Kidney (tissue), 14 donors: Measurements from ENCODE around the gene FLRT1. TPM values are rescaled to one million over a fixed set of nuclear protein-coding genes. Genes with fewer than 3 reads are reported as not detected.

Experiments used
- DNase-seq, 5 donors: peaks; one replicate each; pipeline ENCODE4 v3.0.0-alpha.2; 2013 to 2020
- FAIRE-seq: peaks from 2 replicates; lab custom pipeline; 2012; peaks lifted over from hg19 to GRCh38; lab: Jason Lieb, UNC
- H3K27ac ChIP-seq, 2 donors: one replicate each; pipeline ENCODE4 v1.7.0; 2013; ENCODE audit warnings: low read depth in 2 of 2, low read length in 2 of 2, inconsistent platforms in 1 of 2
- H3K27me3 ChIP-seq: one replicate; pipeline ENCODE4 v1.7.1; 2013; ENCODE audit warnings: low read length, inconsistent platforms; ENCODE audit not compliant: control insufficient read depth, insufficient read depth
- H3K36me3 ChIP-seq, 3 donors: one replicate each; pipeline versions ENCODE4 v1.7.0 to v1.7.1; 2013; ENCODE audit warnings: low read length in 3 of 3, control low read depth in 1 of 3, inconsistent platforms in 1 of 3; ENCODE audit not compliant: insufficient read depth in 3 of 3, control insufficient read depth in 2 of 3
- H3K4me1 ChIP-seq, 3 donors: one replicate each; pipeline versions ENCODE4 v1.7.0 to v1.7.1; 2013; ENCODE audit warnings: low read length in 3 of 3, inconsistent platforms in 1 of 3, low read depth in 1 of 3; ENCODE audit not compliant: control insufficient read depth in 2 of 3, insufficient read depth in 2 of 3
- H3K4me3 ChIP-seq, 3 donors: one replicate each; pipeline versions ENCODE4 v1.7.0 to v1.8.1; 2013; ENCODE audit warnings: low read length in 3 of 3, control low read depth in 1 of 3, inconsistent platforms in 1 of 3
- H3K9ac ChIP-seq, 3 donors: one replicate each; pipeline versions ENCODE4 v1.7.0 to v1.7.1; 2013; ENCODE audit warnings: low read length in 3 of 3, control low read depth in 1 of 3, inconsistent platforms in 1 of 3
- H3K9me3 ChIP-seq, 3 donors: one replicate each; pipeline versions ENCODE4 v1.7.0 to v1.7.1; 2013; ENCODE audit warnings: low read length in 3 of 3, control low read depth in 1 of 3, inconsistent platforms in 1 of 3; ENCODE audit not compliant: control insufficient read depth in 2 of 3, insufficient read depth in 1 of 3
- intact Hi-C: fragments of 100-400 bp; cut with DNase I; formaldehyde crosslinking; loops from one replicate; pipeline ENCODE4 v1.11.1; 2022
- polyA plus RNA-seq: library from polyadenylated mRNA; stranded (reverse); fragments of 350-450 nt; fragmentation: Illumina TruSeq; extraction: RNeasy Lipid Tissue Mini Kit (QIAGEN cat#74804); gene quantifications from one replicate; pipeline ENCODE4 v1.2.3, GENCODE V29; 2014; ENCODE audit warnings: low read depth, low replicate concordance; ENCODE audit not compliant: insufficient read depth
- total RNA-seq: library from RNA; stranded (reverse); fragmentation: NEBNext Ultra II Directional; extraction: Animal tissue kit (Norgen Biotek cat#: 25700); gene quantifications from one replicate; pipeline ENCODE4 v1.2.1, GENCODE V29; 2021
- TF ChIP-seq, protein P1 (sequence below): IDR thresholded peaks from 3 replicates; pipeline ENCODE4 v1.5.1; 2012; ENCODE audit warnings: mild to moderate bottlenecking, moderate library complexity, borderline replicate concordance; ENCODE audit not compliant: insufficient read depth; ENCODE audit errors: extremely low read depth
- donor health status: control.
- donor health status: control.
- donor health status: control.
- donor health status: control.
- donor health status: control.
- donor health status: DM: yes; HTN: yes; CAD: no.
- donor health status: Normal renal cell carcinoma (clear cell type).

Gene FLRT1
- total and polyA plus RNA-seq, 2 donors from 2014 or later, result 0.66 to 1.5 TPM

DNA sequence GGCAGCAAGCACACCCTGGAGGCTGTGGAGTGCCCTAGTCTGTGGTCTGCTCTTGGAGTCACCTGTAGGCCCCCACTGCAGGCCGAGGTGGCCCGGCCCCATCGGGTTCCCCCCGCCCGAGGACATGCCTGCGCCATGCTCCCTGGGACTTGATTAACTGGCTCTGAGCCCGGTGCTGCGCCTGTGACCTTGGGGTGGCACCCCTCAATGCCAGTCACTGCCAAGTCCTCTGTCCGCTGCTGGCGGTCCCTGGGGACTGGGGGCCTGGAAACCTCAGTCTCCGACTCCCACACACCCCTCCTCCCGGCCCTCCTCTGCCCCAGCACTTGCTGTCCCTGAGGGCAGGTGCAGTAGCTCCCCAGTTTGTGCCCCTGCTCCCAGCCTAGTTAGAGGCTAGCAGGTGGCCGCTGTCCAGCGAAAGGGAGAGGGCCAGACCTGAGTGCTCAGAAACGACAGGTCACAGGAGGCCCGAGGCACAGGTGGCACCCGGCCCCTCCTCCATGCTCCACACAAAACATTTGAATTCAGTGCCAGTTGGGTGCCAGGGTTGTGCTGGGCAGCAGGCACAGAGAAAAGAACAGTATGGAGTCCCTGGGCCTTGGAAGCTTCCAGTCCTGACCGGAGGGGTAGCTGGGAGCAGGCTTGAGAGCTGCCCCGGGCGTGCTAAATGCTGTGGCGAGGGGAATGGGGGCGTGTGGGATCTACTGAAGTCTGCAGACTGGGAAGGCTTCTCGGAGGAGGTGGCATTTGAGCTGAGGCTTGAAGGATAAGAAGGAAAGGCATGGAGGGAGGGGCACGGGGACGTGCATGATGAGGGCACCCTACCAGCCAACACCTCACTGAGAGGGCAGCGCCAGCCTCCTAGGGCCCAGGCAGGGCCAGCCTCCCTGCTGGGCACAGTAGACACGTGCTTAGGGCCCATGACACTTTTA, 16.4 kb upstream of the FLRT1 start:
- no peaks in the 10 kb centered on the region for H3K36me3 ChIP-seq

DNA sequence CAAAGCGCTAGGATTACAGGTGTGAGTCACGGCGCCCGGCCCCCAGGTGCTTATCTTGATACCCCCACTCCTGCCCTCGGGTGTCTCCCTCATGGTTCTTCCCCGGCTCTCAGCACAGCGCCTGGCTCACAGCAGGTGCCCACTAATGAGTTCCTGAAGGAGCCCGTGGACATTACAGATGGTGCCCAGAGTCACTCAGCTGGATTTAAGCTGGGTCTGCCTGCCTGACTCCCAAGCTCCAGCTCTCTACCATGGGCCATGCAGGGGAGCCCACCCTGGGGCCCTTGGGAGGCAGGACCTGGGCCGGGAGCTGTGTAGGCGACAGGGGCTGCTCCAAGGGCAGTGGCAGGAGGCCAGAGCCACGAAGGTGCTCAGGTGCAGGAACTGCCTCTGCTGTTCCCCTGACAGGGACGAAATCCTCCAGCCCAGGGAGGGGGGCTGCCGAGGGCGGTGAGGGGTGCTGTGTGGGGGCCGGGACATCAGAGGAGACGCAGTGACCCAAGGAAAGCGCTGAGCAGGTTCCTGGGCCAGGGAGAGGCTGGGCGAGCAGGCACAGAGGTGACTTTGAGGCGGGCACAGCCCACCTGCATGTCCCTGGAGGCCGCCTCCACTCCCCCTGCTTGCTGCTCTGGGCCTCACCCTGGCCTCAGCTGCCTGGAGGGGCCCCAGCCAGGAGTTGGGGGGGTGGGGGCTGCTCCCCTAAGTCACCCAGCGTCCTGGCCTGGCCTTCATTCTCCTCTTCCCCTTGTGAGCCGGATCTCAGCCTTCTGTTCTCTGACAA, 14.6 kb upstream of the FLRT1 start:
- TF ChIP-seq, protein P1, sequence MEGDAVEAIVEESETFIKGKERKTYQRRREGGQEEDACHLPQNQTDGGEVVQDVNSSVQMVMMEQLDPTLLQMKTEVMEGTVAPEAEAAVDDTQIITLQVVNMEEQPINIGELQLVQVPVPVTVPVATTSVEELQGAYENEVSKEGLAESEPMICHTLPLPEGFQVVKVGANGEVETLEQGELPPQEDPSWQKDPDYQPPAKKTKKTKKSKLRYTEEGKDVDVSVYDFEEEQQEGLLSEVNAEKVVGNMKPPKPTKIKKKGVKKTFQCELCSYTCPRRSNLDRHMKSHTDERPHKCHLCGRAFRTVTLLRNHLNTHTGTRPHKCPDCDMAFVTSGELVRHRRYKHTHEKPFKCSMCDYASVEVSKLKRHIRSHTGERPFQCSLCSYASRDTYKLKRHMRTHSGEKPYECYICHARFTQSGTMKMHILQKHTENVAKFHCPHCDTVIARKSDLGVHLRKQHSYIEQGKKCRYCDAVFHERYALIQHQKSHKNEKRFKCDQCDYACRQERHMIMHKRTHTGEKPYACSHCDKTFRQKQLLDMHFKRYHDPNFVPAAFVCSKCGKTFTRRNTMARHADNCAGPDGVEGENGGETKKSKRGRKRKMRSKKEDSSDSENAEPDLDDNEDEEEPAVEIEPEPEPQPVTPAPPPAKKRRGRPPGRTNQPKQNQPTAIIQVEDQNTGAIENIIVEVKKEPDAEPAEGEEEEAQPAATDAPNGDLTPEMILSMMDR, result no peak
- intact Hi-C loops, result no loop called here
- Histone ChIP-seq H3K36me3 (no peaks in the 10 kb centered on the region), H3K9ac (no peak overlapping the region), H3K27me3 (no peaks in the 10 kb centered on the region), H3K4me1 (peaks cover 0 to 18% (median 4%) of the 10 kb centered on the region in 3 donors), H3K4me3 (no peak overlapping the region), H3K9me3 (no peaks in the 10 kb centered on the region), H3K27ac (peak overlapping the region; percentile 32)
- DNase-seq (peak in 4 of 5 donors; percentile 66 to 77 (median 68)), FAIRE-seq (no peak)

More for the DNA sequence above, 16.4 kb upstream of the FLRT1 start:
- intact Hi-C loops, result no loop called here
- H3K27me3 ChIP-seq, result no peaks in the 10 kb centered on the region
- TF ChIP-seq, protein P1, result no peak
- peaks cover 0 to 18% (median 4%) of the 10 kb centered on the region in 3 donors for H3K4me1 ChIP-seq
- DNase-seq (no peak), FAIRE-seq (no peak)
- H3K9me3 ChIP-seq, result no peaks in the 10 kb centered on the region
- no peak overlapping the region for H3K4me3 ChIP-seq
- no peak overlapping the region for H3K9ac ChIP-seq
- peak overlapping the region; percentile 34 to 60 for H3K27ac ChIP-seq

DNA sequence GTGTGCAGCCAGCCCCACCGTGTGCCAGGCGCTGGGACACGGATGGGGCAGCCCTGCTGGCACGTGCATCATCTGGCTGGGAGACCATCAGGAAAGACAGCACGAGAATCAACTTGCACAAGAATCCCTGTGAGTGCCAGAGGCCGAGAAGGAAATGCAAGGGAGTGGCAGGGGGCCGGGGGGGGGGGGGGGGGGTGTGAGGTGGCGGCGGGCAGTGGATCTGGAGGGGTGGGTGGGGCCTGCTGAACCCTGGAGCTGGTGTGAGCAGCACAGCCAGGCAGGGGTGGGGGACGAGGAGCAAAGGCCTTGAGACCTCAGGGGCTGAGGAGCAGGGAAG, 14.0 kb upstream of the FLRT1 start:
- DNase-seq, result peak in 3 of 5 donors; percentile 30 to 60 (median 43)
- no peaks in the 10 kb centered on the region for H3K27me3 ChIP-seq
- intact Hi-C loops, result no loop called here

More for the DNA sequence above, 14.0 kb upstream of the FLRT1 start:
- Histone ChIP-seq H3K4me3 (no peak overlapping the region), H3K36me3 (no peaks in the 10 kb centered on the region), H3K4me1 (peaks cover 0 to 18% (median 4%) of the 10 kb centered on the region in 3 donors), H3K27ac (peak overlapping the region; percentile 32), H3K9me3 (no peaks in the 10 kb centered on the region), H3K9ac (no peak overlapping the region)
- TF ChIP-seq, protein P1, result no peak
- no peak for FAIRE-seq
